ENCODE measurements around the gene KRT15.

Gene KRT15

GRCh38 chr17:41496803-41497484 is 21.7 kb downstream of the KRT15 start:
- Histone ChIP-seq H3K9ac (no peak overlapping the region), H3K4me3 (no peak overlapping the region), H3K27me3 (no peaks in the 10 kb centered on the region), H3K9me3 (no peaks in the 10 kb centered on the region), H3K36me3 (no peaks in the 10 kb centered on the region), H4K20me1 (no peaks in the 10 kb centered on the region), H3K27ac (peak overlapping the region; percentile 65; the same call in 1 of the 2 replicates), H3K4me2 (peak overlapping the region; percentile 57), H3K4me1 (peaks cover 22% of the 10 kb centered on the region)
- no peak for TF ChIP-seq Cebpa-rat (IDR thresholded peaks at IDR 0.05)

GRCh38 chr17:41494524-41494923 is 24.2 kb downstream of the KRT15 start:
- no peak overlapping the region for H3K4me3 ChIP-seq
- no peaks in the 10 kb centered on the region for H3K9me3 ChIP-seq
- H3K4me2 ChIP-seq: no peak overlapping the region
- H3K27me3 ChIP-seq: no peaks in the 10 kb centered on the region
- H3K9ac ChIP-seq: no peak overlapping the region
- H3K4me1 ChIP-seq: peaks cover 22% of the 10 kb centered on the region
- H4K20me1 ChIP-seq: no peaks in the 10 kb centered on the region
- H3K27ac ChIP-seq: no peak overlapping the region
- TF ChIP-seq Cebpa-rat (IDR thresholded peaks at IDR 0.05): no peak
- no peaks in the 10 kb centered on the region for H3K36me3 ChIP-seq

GRCh38 chr17:41492771-41493170 is 25.9 kb downstream of the KRT15 start:
- H3K9ac ChIP-seq: no peak overlapping the region
- no peak for TF ChIP-seq Cebpa-rat (IDR thresholded peaks at IDR 0.05)
- no peak overlapping the region for H3K27ac ChIP-seq
- H3K27me3 ChIP-seq: no peaks in the 10 kb centered on the region
- no peak overlapping the region for H3K4me2 ChIP-seq
- no peaks in the 10 kb centered on the region for H3K36me3 ChIP-seq
- H3K4me3 ChIP-seq: no peak overlapping the region
- H3K9me3 ChIP-seq: no peaks in the 10 kb centered on the region
- H4K20me1 ChIP-seq: no peaks in the 10 kb centered on the region
- H3K4me1 ChIP-seq: peaks cover 20% of the 10 kb centered on the region

GRCh38 chr17:41492351-41492750 is 26.3 kb downstream of the KRT15 start:
- Histone ChIP-seq H3K36me3 (no peaks in the 10 kb centered on the region), H3K9me3 (no peaks in the 10 kb centered on the region), H3K27ac (no peak overlapping the region), H3K4me2 (no peak overlapping the region), H3K9ac (no peak overlapping the region), H4K20me1 (no peaks in the 10 kb centered on the region), H3K27me3 (no peaks in the 10 kb centered on the region), H3K4me3 (no peak overlapping the region), H3K4me1 (peaks cover 16% of the 10 kb centered on the region)
- TF ChIP-seq Cebpa-rat (IDR thresholded peaks at IDR 0.05): no peak

GRCh38 chr17:41491476-41491875 is 27.2 kb downstream of the KRT15 start:
- TF ChIP-seq Cebpa-rat (IDR thresholded peaks at IDR 0.05): no peak
- Histone ChIP-seq H3K4me3 (no peak overlapping the region), H3K36me3 (no peaks in the 10 kb centered on the region), H3K27me3 (no peaks in the 10 kb centered on the region), H3K9ac (no peak overlapping the region), H4K20me1 (no peaks in the 10 kb centered on the region), H3K27ac (no peak overlapping the region), H3K4me2 (no peak overlapping the region), H3K9me3 (no peaks in the 10 kb centered on the region), H3K4me1 (peaks cover 7% of the 10 kb centered on the region)

GRCh38 chr17:41490000-41490990 is 28.4 kb downstream of the KRT15 start:
- Histone ChIP-seq H3K36me3 (no peaks in the 10 kb centered on the region), H3K27me3 (no peaks in the 10 kb centered on the region), H3K4me3 (no peak overlapping the region), H3K9me3 (no peaks in the 10 kb centered on the region), H3K27ac (no peak overlapping the region), H3K9ac (no peak overlapping the region), H3K4me1 (peaks cover 6% of the 10 kb centered on the region), H4K20me1 (no peaks in the 10 kb centered on the region), H3K4me2 (no peak overlapping the region; the same call in 1 of the 2 replicates)
- no peak for TF ChIP-seq Cebpa-rat (IDR thresholded peaks at IDR 0.05)

- TF ChIP-seq Cebpa-rat (IDR thresholded peaks at IDR 0.05): no peak
- no peaks in the 10 kb centered on the region for H3K36me3 ChIP-seq
- H3K27me3 ChIP-seq: no peaks in the 10 kb centered on the region
- H3K9me3 ChIP-seq: no peaks in the 10 kb centered on the region
- H3K4me3 ChIP-seq: no peak within 1 kb of the TSS
- no peaks in the 10 kb centered on the region for H4K20me1 ChIP-seq
- H3K4me2 ChIP-seq: no peak within 1 kb of the TSS; the same call in 1 of the 2 replicates
- H3K9ac ChIP-seq: no peak within 1 kb of the TSS
- H3K4me1 ChIP-seq: peaks cover 6% of the 10 kb centered on the region
- no peak within 1 kb of the TSS for H3K27ac ChIP-seq
Measured at GRCh38 chr17:41489531-41489930, 29.2 kb downstream of the KRT15 start, which contains the start of gene KRT36. KRT36 (minus strand) TSS chr17:41489910; CDS start chr17:41489864, 46 bp downstream.

- H3K9me3 ChIP-seq: no peaks in the 10 kb centered on the region
- no peaks in the 10 kb centered on the region for H3K27me3 ChIP-seq
- no peaks in the 10 kb centered on the region for H4K20me1 ChIP-seq
- H3K36me3 ChIP-seq: no peaks in the 10 kb centered on the region
- peaks cover 6% of the 10 kb centered on the region for H3K4me1 ChIP-seq
- H3K27ac ChIP-seq: no peak overlapping the region
- H3K4me2 ChIP-seq: no peak overlapping the region
- TF ChIP-seq Cebpa-rat (IDR thresholded peaks at IDR 0.05): no peak
- no peak overlapping the region for H3K4me3 ChIP-seq
- H3K9ac ChIP-seq: no peak overlapping the region
Measured at GRCh38 chr17:41486809-41487530, 31.7 kb downstream of the KRT15 start.

GRCh38 chr17:41486316-41486715 is 32.4 kb downstream of the KRT15 start:
- H3K4me3 ChIP-seq: no peak overlapping the region
- peaks cover 6% of the 10 kb centered on the region for H3K4me1 ChIP-seq
- H4K20me1 ChIP-seq: no peaks in the 10 kb centered on the region
- no peaks in the 10 kb centered on the region for H3K9me3 ChIP-seq
- H3K27ac ChIP-seq: no peak overlapping the region
- TF ChIP-seq Cebpa-rat (IDR thresholded peaks at IDR 0.05): no peak
- no peaks in the 10 kb centered on the region for H3K27me3 ChIP-seq
- H3K9ac ChIP-seq: no peak overlapping the region
- H3K36me3 ChIP-seq: no peaks in the 10 kb centered on the region
- H3K4me2 ChIP-seq: no peak overlapping the region
